ENCODE results near the gene STARD3NL.

DNA sequence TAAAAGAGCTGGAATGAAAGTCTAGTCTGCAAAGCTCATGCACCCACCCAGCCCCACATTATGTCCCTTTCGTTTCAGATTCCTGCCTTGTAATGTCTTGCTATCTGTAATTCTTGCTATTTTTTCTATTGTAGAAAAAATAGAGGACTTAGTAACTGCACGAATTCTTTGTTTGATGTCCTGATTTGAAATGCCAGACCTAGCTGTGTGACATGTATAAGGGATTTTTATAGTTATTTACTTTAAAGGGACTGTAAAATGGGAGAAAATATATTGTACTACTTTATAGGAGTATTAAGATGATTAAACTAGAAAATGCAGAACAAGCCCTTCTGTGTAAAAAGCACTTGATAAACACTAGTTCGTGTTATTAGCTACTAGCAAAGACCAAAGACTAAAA, 63.0 kb downstream of the STARD3NL start:
- TF ChIP-seq, protein P1, sequence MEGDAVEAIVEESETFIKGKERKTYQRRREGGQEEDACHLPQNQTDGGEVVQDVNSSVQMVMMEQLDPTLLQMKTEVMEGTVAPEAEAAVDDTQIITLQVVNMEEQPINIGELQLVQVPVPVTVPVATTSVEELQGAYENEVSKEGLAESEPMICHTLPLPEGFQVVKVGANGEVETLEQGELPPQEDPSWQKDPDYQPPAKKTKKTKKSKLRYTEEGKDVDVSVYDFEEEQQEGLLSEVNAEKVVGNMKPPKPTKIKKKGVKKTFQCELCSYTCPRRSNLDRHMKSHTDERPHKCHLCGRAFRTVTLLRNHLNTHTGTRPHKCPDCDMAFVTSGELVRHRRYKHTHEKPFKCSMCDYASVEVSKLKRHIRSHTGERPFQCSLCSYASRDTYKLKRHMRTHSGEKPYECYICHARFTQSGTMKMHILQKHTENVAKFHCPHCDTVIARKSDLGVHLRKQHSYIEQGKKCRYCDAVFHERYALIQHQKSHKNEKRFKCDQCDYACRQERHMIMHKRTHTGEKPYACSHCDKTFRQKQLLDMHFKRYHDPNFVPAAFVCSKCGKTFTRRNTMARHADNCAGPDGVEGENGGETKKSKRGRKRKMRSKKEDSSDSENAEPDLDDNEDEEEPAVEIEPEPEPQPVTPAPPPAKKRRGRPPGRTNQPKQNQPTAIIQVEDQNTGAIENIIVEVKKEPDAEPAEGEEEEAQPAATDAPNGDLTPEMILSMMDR (IDR thresholded peaks at IDR 0.05): no peak
- TF ChIP-seq ZFX (IDR thresholded peaks at IDR 0.05; ENCODE audit: borderline replicate concordance): no peak

Data from 22Rv1 (cell line).